Neural cell (in vitro differentiated cells): ENCODE data around the gene NLGN4Y. TPM values are rescaled to one million over a fixed set of nuclear protein-coding genes. Genes with fewer than 3 reads are reported as not detected.

Source experiments
- H2AFZ ChIP-seq: fragments of 200-600, 300-800 bp; sonication (generic), shearing (Covaris generic); 2 replicates; pipeline ENCODE4 v1.6.0; 2014; ENCODE audit warnings: low read depth, mild to moderate bottlenecking, antibody characterized with exemption, low read length, moderate library complexity
- H3F3A ChIP-seq: fragments of 200-600 bp; shearing (Covaris generic); 2 replicates; pipeline ENCODE4 v1.6.1; 2016; ENCODE audit warnings: mild to moderate bottlenecking, moderate library complexity, mixed read lengths, antibody characterized with exemption, low read length; ENCODE audit not compliant: insufficient read depth, poor library complexity, severe bottlenecking
- H3K27ac ChIP-seq: fragments of 200-600, 300-800 bp; sonication (generic), shearing (Covaris generic); 2 replicates; pipeline ENCODE4 v1.5.1; 2014; ENCODE audit warnings: mild to moderate bottlenecking, low read length, moderate library complexity
- H3K27me3 ChIP-seq: fragments of 300-800, 200-600 bp; sonication (generic), shearing (Covaris generic); 2 replicates; pipeline ENCODE4 v1.6.0; 2014; ENCODE audit warnings: mild to moderate bottlenecking, low read depth, low read length, moderate library complexity; ENCODE audit not compliant: insufficient read depth
- H3K36me3 ChIP-seq: fragments of 300-800, 200-600 bp; sonication (generic), shearing (Covaris generic); 2 replicates; pipeline ENCODE4 v1.5.1; 2014; ENCODE audit warnings: mild to moderate bottlenecking, antibody characterized with exemption, low read length, moderate library complexity; ENCODE audit not compliant: insufficient read depth
- H3K4me2 ChIP-seq: fragments of 300-800, 200-600 bp; sonication (generic), shearing (Covaris generic); 2 replicates; pipeline ENCODE4 v1.6.0; 2014; ENCODE audit warnings: mild to moderate bottlenecking, low read length
- H3K4me3 ChIP-seq: fragments of 300-800, 200-600 bp; sonication (generic), shearing (Covaris generic); 2 replicates; pipeline ENCODE4 v1.5.1; 2014; ENCODE audit warnings: mild to moderate bottlenecking, low read length, moderate library complexity
- H3K79me2 ChIP-seq: fragments of 200-600 bp; shearing (Covaris generic); replicated peaks from 2 replicates; pipeline ENCODE4 v1.6.0; 2014; ENCODE audit warnings: mild to moderate bottlenecking, low read length, moderate library complexity; ENCODE audit not compliant: insufficient read depth
- H3K9ac ChIP-seq: fragments of 300-800, 200-600 bp; sonication (generic), shearing (Covaris generic); 2 replicates; pipeline ENCODE4 v1.6.1; 2016; ENCODE audit warnings: mild to moderate bottlenecking, low read length, mixed read lengths
- H3K9me2 ChIP-seq: fragments of 200-600 bp; shearing (Covaris generic); 2 replicates; pipeline ENCODE4 v1.6.1; 2016; ENCODE audit warnings: mild to moderate bottlenecking, low read length, mixed read lengths; ENCODE audit not compliant: insufficient read depth
- H3K9me3 ChIP-seq: fragments of 200-600, 300-800 bp; sonication (generic), shearing (Covaris generic); 2 replicates; pipeline ENCODE4 v1.6.1; 2016; ENCODE audit warnings: mild to moderate bottlenecking, mixed run types, low read length, moderate library complexity, mixed read lengths
- H4K20me1 ChIP-seq: fragments of 200-600 bp; shearing (Covaris generic); 2 replicates; pipeline ENCODE4 v1.6.1; 2016; ENCODE audit warnings: mild to moderate bottlenecking, mixed run types; ENCODE audit not compliant: insufficient read depth
- EP300 ChIP-seq: fragments of 450-650 bp; conservative IDR thresholded peaks from 2 replicates; pipeline ENCODE4 v1.6.1; 2014; ENCODE audit warnings: antibody characterized with exemption, mild to moderate bottlenecking, moderate library complexity; ENCODE audit not compliant: poor library complexity, severe bottlenecking
- EZH2 ChIP-seq: fragments of 200-600, 300-800 bp; shearing (Covaris generic), sonication (generic); IDR thresholded peaks from 2 replicates; pipeline ENCODE4 v1.6.1; 2014; ENCODE audit warnings: antibody characterized with exemption, low read length, borderline replicate concordance, mild to moderate bottlenecking; ENCODE audit not compliant: insufficient read depth, poor library complexity, severe bottlenecking
- MXI1 ChIP-seq: fragments of 450-650 bp; conservative IDR thresholded peaks from 2 replicates; pipeline ENCODE4 v1.6.1; 2014; ENCODE audit warnings: antibody characterized with exemption, mild to moderate bottlenecking; ENCODE audit not compliant: poor library complexity, severe bottlenecking
- POLR2AphosphoS5 ChIP-seq: IDR thresholded peaks from 2 replicates; pipeline ENCODE4 v1.6.1; 2012
- RAD21 ChIP-seq: fragments of 450-650 bp; conservative IDR thresholded peaks from 2 replicates; pipeline ENCODE4 v1.6.1; 2014; ENCODE audit warnings: antibody characterized with exemption, mild to moderate bottlenecking, moderate library complexity
- SMC3 ChIP-seq: fragments of 450-650 bp; conservative IDR thresholded peaks from 2 replicates; pipeline ENCODE4 v1.6.1; 2014; ENCODE audit warnings: antibody characterized with exemption, mild to moderate bottlenecking, moderate library complexity; ENCODE audit not compliant: poor library complexity
- TAF1 ChIP-seq: IDR thresholded peaks from 2 replicates; pipeline ENCODE4 v1.6.1; 2012; ENCODE audit warnings: low read depth
- polyA plus RNA-seq: library from polyadenylated mRNA; depleted of rRNA; stranded (reverse); fragments of >200 nt; gene quantifications from 2 replicates; pipeline ENCODE4 v1.2.3, GENCODE V29; 2014
- TF ChIP-seq, protein P1 (sequence below): fragments of 450-650 bp; IDR thresholded peaks from 2 replicates; pipeline ENCODE4 v1.5.1; 2014; ENCODE audit warnings: antibody characterized with exemption, mild to moderate bottlenecking, moderate library complexity; ENCODE audit not compliant: poor library complexity, severe bottlenecking
- TF ChIP-seq, protein P2 (sequence below): IDR thresholded peaks from 2 replicates; pipeline ENCODE4 v1.6.1; 2012; ENCODE audit warnings: borderline replicate concordance

Gene NLGN4Y
- polyA plus RNA-seq, 1 donor from 2014 or later: 15.2 TPM

DNA sequence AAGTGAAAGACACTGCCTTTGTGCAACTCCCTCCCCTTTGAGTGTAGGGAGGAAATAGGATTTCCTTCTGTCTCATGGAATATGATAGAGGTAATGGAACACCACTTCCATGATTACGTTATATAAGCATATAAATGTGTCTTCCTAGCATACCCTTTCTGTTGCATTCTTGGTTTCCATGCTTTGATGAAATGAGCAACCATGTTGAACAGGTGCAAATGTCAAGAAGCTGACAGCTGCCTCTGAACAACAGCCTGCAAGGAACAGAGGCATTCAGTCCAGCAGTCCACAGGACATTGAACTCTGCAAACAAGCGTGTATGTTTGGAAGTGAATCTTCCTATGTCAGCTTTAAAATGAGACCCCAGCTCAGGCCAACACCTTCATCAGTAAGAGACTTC is 117.5 kb downstream of the NLGN4Y start:
- Histone ChIP-seq H3K4me2 (no peak overlapping the region), H3K9me2 (no peaks in the 10 kb centered on the region), H3F3A (no peaks in the 10 kb centered on the region), H3K36me3 (no peaks in the 10 kb centered on the region), H3K4me3 (no peak overlapping the region), H3K9ac (no peak overlapping the region), H3K27ac (no peak overlapping the region), H3K79me2 (no peaks in the 10 kb centered on the region), H2AFZ (no peak overlapping the region), H4K20me1 (no peaks in the 10 kb centered on the region), H3K9me3 (no peaks in the 10 kb centered on the region), H3K27me3 (no peaks in the 10 kb centered on the region)
- TF ChIP-seq, protein P1, sequence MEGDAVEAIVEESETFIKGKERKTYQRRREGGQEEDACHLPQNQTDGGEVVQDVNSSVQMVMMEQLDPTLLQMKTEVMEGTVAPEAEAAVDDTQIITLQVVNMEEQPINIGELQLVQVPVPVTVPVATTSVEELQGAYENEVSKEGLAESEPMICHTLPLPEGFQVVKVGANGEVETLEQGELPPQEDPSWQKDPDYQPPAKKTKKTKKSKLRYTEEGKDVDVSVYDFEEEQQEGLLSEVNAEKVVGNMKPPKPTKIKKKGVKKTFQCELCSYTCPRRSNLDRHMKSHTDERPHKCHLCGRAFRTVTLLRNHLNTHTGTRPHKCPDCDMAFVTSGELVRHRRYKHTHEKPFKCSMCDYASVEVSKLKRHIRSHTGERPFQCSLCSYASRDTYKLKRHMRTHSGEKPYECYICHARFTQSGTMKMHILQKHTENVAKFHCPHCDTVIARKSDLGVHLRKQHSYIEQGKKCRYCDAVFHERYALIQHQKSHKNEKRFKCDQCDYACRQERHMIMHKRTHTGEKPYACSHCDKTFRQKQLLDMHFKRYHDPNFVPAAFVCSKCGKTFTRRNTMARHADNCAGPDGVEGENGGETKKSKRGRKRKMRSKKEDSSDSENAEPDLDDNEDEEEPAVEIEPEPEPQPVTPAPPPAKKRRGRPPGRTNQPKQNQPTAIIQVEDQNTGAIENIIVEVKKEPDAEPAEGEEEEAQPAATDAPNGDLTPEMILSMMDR: no peak
- TF ChIP-seq EZH2 (no peak), MXI1 (no peak), RAD21 (no peak), TAF1 (no peak), EP300 (no peak)
- TF ChIP-seq, protein P2, sequence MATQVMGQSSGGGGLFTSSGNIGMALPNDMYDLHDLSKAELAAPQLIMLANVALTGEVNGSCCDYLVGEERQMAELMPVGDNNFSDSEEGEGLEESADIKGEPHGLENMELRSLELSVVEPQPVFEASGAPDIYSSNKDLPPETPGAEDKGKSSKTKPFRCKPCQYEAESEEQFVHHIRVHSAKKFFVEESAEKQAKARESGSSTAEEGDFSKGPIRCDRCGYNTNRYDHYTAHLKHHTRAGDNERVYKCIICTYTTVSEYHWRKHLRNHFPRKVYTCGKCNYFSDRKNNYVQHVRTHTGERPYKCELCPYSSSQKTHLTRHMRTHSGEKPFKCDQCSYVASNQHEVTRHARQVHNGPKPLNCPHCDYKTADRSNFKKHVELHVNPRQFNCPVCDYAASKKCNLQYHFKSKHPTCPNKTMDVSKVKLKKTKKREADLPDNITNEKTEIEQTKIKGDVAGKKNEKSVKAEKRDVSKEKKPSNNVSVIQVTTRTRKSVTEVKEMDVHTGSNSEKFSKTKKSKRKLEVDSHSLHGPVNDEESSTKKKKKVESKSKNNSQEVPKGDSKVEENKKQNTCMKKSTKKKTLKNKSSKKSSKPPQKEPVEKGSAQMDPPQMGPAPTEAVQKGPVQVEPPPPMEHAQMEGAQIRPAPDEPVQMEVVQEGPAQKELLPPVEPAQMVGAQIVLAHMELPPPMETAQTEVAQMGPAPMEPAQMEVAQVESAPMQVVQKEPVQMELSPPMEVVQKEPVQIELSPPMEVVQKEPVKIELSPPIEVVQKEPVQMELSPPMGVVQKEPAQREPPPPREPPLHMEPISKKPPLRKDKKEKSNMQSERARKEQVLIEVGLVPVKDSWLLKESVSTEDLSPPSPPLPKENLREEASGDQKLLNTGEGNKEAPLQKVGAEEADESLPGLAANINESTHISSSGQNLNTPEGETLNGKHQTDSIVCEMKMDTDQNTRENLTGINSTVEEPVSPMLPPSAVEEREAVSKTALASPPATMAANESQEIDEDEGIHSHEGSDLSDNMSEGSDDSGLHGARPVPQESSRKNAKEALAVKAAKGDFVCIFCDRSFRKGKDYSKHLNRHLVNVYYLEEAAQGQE: no peak

DNA sequence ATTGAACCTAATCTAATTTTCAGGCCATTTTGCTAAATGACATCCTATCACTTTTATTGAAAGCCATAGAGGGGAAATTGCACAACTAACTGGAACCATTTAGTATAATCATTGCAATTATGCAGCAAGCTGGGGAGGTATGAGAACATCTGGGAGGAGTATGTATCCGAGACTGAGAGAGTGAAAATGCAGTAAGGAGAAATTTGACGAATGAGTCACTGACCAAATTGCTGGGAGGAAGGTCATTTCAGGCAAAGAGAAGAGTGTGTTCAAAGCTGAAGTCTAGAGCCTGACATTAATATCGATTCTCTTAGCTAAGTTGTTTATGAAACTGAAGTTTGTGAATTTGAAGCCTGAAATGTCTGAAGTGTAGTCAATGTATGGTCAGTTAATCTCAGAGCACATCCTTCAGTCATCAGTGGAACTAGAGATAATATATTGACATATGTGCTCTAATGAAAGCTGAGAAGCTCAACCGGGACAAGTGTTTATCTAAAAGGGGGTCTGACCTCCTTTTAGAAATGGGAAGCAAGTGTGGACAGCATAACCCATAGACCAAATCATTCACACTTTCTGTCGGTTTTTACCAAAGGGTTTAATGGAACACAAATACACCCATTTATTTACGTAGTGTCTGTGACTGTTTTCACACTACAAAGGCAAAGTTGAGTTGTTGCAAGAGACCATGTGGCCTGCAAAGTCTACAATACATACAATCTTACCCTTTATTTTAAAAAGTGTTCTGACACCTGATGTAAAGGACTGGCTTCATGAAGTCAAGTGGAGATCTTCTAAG is 120.0 kb downstream of the NLGN4Y start:
- H3K27ac ChIP-seq: no peak overlapping the region
- no peaks in the 10 kb centered on the region for H3K79me2 ChIP-seq
- no peaks in the 10 kb centered on the region for H3K9me2 ChIP-seq
- TF ChIP-seq RAD21: no peak
- TF ChIP-seq TAF1: no peak
- TF ChIP-seq, protein P1: no peak
- no peak for TF ChIP-seq MXI1
- TF ChIP-seq SMC3: no peak
- no peak for TF ChIP-seq POLR2AphosphoS5
- H4K20me1 ChIP-seq: no peaks in the 10 kb centered on the region
- no peaks in the 10 kb centered on the region for H3F3A ChIP-seq
- no peak overlapping the region for H2AFZ ChIP-seq
- H3K4me2 ChIP-seq: no peak overlapping the region
- H3K9ac ChIP-seq: no peak overlapping the region
- no peak overlapping the region for H3K4me3 ChIP-seq
- H3K9me3 ChIP-seq: no peaks in the 10 kb centered on the region
- no peaks in the 10 kb centered on the region for H3K36me3 ChIP-seq
- H3K27me3 ChIP-seq: no peaks in the 10 kb centered on the region
